Body of pancreas (tissue), 4 donors: ENCODE measurements around the gene PRKCSH.

Source experiments
- POLR2A ChIP-seq, 3 donors: fragments of 450-650 bp; IDR thresholded peaks; one replicate each; pipeline ENCODE4 v1.6.1; 2016; ENCODE audit warnings: antibody characterized with exemption in 3 of 3, mild to moderate bottlenecking in 2 of 3
- TF ChIP-seq, protein P1 (sequence below), 7 experiments: fragments of 450-650 bp in 4 of 7; fragments of 200-600 bp in 3 of 7; sonication (generic) in 3 of 7; IDR thresholded peaks; one replicate each; pipeline ENCODE4 v1.5.1; 2016 to 2019; ENCODE audit warnings: antibody characterized with exemption in 7 of 7

DNA sequence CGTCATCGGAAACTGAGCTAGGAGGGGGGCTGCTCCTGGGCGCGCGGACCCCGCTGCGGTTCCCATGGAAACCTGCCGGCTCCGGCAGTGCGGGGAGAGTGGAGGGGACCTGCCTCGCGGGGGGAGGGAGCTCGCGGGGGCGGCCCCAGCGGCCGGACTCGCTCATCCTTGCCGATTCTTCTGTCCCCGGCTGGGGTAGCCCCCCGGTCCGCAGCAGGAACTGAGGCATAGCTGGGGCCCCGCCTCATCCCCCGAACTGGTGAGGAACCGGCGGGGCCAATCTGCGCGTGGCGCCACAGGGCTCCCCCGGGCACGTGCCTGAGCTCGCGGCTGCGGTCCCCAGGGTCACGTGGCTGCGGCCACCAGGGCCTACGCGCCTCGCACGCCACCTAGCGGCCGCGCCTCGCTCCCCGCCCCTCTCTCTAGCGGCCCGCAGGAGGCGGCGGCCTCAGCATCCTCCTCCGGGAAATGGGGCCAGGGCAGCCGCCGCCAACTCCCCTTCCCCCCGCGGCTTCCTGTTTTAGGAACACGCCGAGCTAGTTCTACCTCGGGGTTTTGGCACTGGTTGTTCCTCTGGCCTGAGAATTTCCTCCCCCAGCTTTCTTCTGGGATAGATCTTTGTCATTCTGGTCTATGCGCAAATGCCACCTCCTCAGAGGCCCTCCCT is 47.1 kb downstream of the PRKCSH start:
- TF ChIP-seq, protein P1, sequence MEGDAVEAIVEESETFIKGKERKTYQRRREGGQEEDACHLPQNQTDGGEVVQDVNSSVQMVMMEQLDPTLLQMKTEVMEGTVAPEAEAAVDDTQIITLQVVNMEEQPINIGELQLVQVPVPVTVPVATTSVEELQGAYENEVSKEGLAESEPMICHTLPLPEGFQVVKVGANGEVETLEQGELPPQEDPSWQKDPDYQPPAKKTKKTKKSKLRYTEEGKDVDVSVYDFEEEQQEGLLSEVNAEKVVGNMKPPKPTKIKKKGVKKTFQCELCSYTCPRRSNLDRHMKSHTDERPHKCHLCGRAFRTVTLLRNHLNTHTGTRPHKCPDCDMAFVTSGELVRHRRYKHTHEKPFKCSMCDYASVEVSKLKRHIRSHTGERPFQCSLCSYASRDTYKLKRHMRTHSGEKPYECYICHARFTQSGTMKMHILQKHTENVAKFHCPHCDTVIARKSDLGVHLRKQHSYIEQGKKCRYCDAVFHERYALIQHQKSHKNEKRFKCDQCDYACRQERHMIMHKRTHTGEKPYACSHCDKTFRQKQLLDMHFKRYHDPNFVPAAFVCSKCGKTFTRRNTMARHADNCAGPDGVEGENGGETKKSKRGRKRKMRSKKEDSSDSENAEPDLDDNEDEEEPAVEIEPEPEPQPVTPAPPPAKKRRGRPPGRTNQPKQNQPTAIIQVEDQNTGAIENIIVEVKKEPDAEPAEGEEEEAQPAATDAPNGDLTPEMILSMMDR (IDR thresholded peaks at IDR 0.05), result peak; percentile 82 to 96 (median 93)
- TF ChIP-seq POLR2A (IDR thresholded peaks at IDR 0.05), result peak in 1 of 3 donors; percentile 14
